ENCODE data around the gene SLC6A6. TPM values are rescaled to one million over a fixed set of nuclear protein-coding genes. Genes with fewer than 3 reads are reported as not detected.

The SLC6A6 gene
- total and polyA plus RNA-seq, 11 donors: 9.1 to 121 (median 34.9) TPM

DNA sequence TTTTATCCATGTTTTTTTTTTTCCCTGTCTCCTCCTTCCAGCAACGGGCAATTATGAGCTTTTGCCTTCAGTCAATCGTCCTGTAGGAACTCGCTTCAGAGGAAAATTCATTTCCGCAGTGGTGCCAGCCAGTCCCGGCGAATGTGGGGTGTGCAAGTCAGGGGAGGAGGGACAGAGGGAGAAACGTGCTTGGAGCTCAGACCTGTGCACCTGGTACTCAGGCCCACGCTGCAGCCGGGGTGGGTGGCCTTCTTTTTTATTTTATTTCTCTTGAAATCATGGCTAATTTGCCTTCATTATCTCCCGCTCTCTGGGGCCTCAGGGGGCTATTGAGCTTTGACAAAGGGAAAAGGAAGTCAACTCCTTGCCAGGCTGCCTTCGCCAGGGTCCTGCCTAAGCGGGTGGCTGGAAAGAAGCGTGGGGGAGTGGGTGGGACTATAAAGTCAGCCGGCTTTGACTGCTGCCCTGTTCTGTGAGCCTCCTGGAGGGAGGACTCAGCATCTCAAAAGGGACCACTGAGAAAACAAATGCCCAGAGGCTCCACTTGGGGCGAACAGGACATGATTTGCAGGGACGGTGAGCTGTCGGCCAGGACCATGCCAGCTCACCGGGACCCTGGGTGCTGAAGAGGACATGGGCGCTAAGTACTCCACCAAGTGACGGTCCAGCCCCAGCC, 132.2 kb downstream of the SLC6A6 start:
- WGBS, 4 donors: 17 to 27% (median 21%) methylated on average over 16 to 20 of the region's 20 CpGs
- H3K4me1 ChIP-seq: peaks cover 0 to 78% (median 50%) of the 10 kb centered on the region in 12 donors
- intact Hi-C loops (cut with DNase I): no loop called here
- H3K9me3 ChIP-seq: peaks cover 0 to 8% (median 0%) of the 10 kb centered on the region in 12 donors
- H3K36me3 ChIP-seq: peaks cover 0 to 8% (median 0%) of the 10 kb centered on the region in 9 donors
- DNase-seq (peak in 2 of 5 donors; percentile 21 to 27), ATAC-seq (no peak)
- peak overlapping the region in 2 of 12 donors; percentile 4 to 13 for H3K4me3 ChIP-seq
- TF ChIP-seq POLR2A (IDR thresholded peaks at IDR 0.05): no peak
- TF ChIP-seq, protein P1, sequence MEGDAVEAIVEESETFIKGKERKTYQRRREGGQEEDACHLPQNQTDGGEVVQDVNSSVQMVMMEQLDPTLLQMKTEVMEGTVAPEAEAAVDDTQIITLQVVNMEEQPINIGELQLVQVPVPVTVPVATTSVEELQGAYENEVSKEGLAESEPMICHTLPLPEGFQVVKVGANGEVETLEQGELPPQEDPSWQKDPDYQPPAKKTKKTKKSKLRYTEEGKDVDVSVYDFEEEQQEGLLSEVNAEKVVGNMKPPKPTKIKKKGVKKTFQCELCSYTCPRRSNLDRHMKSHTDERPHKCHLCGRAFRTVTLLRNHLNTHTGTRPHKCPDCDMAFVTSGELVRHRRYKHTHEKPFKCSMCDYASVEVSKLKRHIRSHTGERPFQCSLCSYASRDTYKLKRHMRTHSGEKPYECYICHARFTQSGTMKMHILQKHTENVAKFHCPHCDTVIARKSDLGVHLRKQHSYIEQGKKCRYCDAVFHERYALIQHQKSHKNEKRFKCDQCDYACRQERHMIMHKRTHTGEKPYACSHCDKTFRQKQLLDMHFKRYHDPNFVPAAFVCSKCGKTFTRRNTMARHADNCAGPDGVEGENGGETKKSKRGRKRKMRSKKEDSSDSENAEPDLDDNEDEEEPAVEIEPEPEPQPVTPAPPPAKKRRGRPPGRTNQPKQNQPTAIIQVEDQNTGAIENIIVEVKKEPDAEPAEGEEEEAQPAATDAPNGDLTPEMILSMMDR (IDR thresholded peaks at IDR 0.05): no peak
- H3K27ac ChIP-seq: peak overlapping the region in 10 of 12 donors; percentile 9 to 95 (median 57)
- H3K27me3 ChIP-seq: peaks cover 0 to 3% (median 0%) of the 10 kb centered on the region in 9 donors

DNA sequence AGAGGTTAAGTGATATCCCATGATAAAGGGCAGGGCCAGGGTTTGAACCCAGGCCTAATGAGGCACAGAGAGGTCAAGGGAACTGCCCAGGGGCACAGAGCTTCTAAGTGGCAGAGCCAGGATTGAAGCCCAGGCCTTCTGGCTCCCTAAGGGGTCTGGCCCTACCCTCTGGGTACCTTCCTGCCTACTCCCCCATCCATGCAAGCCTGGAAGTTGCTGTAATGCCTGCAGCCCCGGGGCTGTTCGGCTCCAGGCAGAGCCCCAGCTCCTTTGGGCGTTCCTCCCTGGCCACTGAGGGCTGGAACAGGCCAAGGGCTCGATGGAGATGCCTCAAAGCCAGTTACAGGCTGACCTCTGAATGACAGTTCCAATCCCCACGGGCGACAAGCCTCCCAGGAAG, 133.2 kb downstream of the SLC6A6 start:
- ATAC-seq: no peak
- H3K27me3 ChIP-seq: peaks cover 0 to 3% (median 0%) of the 10 kb centered on the region in 9 donors
- H3K27ac ChIP-seq: peak overlapping the region in 9 of 12 donors; percentile 27 to 95 (median 60)
- no peak for TF ChIP-seq POLR2A (IDR thresholded peaks at IDR 0.05)
- TF ChIP-seq, protein P1 (IDR thresholded peaks at IDR 0.05): no peak
- intact Hi-C loops (cut with DNase I): no loop called here
- H3K4me1 ChIP-seq: peaks cover 0 to 82% (median 54%) of the 10 kb centered on the region in 12 donors
- H3K36me3 ChIP-seq: no peaks in the 10 kb centered on the region
- 65 to 71% (median 68%) methylated on average over 6 of the region's 6 CpGs for WGBS, 4 donors
- no peak overlapping the region for H3K4me3 ChIP-seq
- DNase-seq: peak in 2 of 5 donors; percentile 14
- no peaks in the 10 kb centered on the region for H3K9me3 ChIP-seq

- Histone ChIP-seq H3K4me3 (no peak overlapping the region), H3K27me3 (peaks cover 0 to 3% (median 0%) of the 10 kb centered on the region in 9 donors), H3K4me1 (peaks cover 0 to 87% (median 58%) of the 10 kb centered on the region in 12 donors), H3K9me3 (no peaks in the 10 kb centered on the region), H3K27ac (peak overlapping the region in 8 of 12 donors; percentile 13 to 95 (median 88)), H3K36me3 (no peaks in the 10 kb centered on the region)
- WGBS, 4 donors: 82 to 86% (median 85%) methylated on average over 10 of the region's 10 CpGs
- intact Hi-C loops (cut with DNase I): no loop called here
- ATAC-seq (no peak), DNase-seq (peak in 2 of 5 donors; percentile 2 to 20)
- TF ChIP-seq, protein P1 (IDR thresholded peaks at IDR 0.05): no peak
- TF ChIP-seq POLR2A (IDR thresholded peaks at IDR 0.05): no peak
Measured at GRCh38 chr3:14536055-14536815, 133.8 kb downstream of the SLC6A6 start.
